Hepatocyte (in vitro differentiated cells): ENCODE results near the gene OSBPL3. TPM values are rescaled to one million over a fixed set of nuclear protein-coding genes. Genes with fewer than 3 reads are reported as not detected.

Experiments
- DNase-seq: peaks from one replicate; pipeline ENCODE4 v3.0.0-alpha.2; 2016; ENCODE audit warnings: low spot score
- H2AFZ ChIP-seq: fragments of 200-600 bp; sonication (generic); 2 replicates; pipeline ENCODE4 v1.6.0; 2016; ENCODE audit warnings: antibody characterized with exemption, mild to moderate bottlenecking
- H3K27ac ChIP-seq: fragments of 200-600 bp; sonication (generic); 2 replicates; pipeline ENCODE4 v1.5.1; 2016; ENCODE audit warnings: mild to moderate bottlenecking
- H3K27me3 ChIP-seq: fragments of 200-600 bp; sonication (generic); 2 replicates; pipeline ENCODE4 v1.6.1; 2016
- H3K36me3 ChIP-seq: fragments of 200-600 bp; sonication (generic); replicated peaks from 2 replicates; pipeline ENCODE4 v1.5.1; 2016; ENCODE audit warnings: low read depth; ENCODE audit not compliant: insufficient read depth
- H3K4me1 ChIP-seq: fragments of 200-600 bp; sonication (generic); 2 replicates; pipeline ENCODE4 v1.5.1; 2016; ENCODE audit warnings: mild to moderate bottlenecking, moderate library complexity; ENCODE audit not compliant: insufficient read depth
- H3K4me2 ChIP-seq: fragments of 200-600 bp; sonication (generic); 2 replicates; pipeline ENCODE4 v1.6.0; 2016
- H3K4me3 ChIP-seq: fragments of 200-600 bp; sonication (generic); 2 replicates; pipeline ENCODE4 v1.5.1; 2016; ENCODE audit warnings: mild to moderate bottlenecking
- H3K79me2 ChIP-seq: fragments of 200-600 bp; sonication (generic); 2 replicates; pipeline ENCODE4 v1.6.0; 2017; ENCODE audit warnings: mild to moderate bottlenecking
- H3K9me2 ChIP-seq: fragments of 200-600 bp; sonication (generic); replicated peaks from 2 replicates; pipeline ENCODE4 v1.6.0; 2017; ENCODE audit warnings: mild to moderate bottlenecking; ENCODE audit not compliant: insufficient read depth
- H3K9me3 ChIP-seq: fragments of 200-600 bp; sonication (generic); 2 replicates; pipeline ENCODE4 v1.5.1; 2016; ENCODE audit warnings: low read depth, mild to moderate bottlenecking
- H4K20me1 ChIP-seq: fragments of 200-600 bp; sonication (generic); 2 replicates; pipeline ENCODE4 v1.6.0; 2016; ENCODE audit warnings: mild to moderate bottlenecking; ENCODE audit not compliant: insufficient read depth, poor library complexity, severe bottlenecking
- EZH2 ChIP-seq: fragments of 200-600 bp; sonication (generic); IDR thresholded peaks from 2 replicates; pipeline ENCODE4 v1.6.1; 2016; ENCODE audit warnings: antibody characterized with exemption, mild to moderate bottlenecking, borderline replicate concordance
- EZH2phosphoT487 ChIP-seq: fragments of 200-600 bp; sonication (generic); IDR thresholded peaks from one replicate; pipeline ENCODE4 v1.6.1; 2018; ENCODE audit warnings: antibody characterized with exemption, mild to moderate bottlenecking, low read depth, moderate library complexity; ENCODE audit not compliant: unreplicated experiment, severe bottlenecking
- WGBS: methylation state at CpG from one replicate; pipeline ENCODE4 v1.1.6; 2016; ENCODE audit warnings: low lambda C conversion rate; ENCODE audit errors: missing lambda C conversion rate; 5-methylcytosine and 5-hydroxymethylcytosine counted together
- polyA plus RNA-seq: library from polyadenylated mRNA; unstranded; fragments of >200 nt; fragmentation: Nextera tagmentation; extraction: Ambion mirVana; gene quantifications from 2 replicates; pipeline ENCODE4 v1.2.1, GENCODE V29; 2016
- total RNA-seq: library from RNA; depleted of rRNA; stranded (reverse); fragments of >200 nt; gene quantifications from 2 replicates; pipeline ENCODE4 v1.2.3, GENCODE V29; 2014
- TF ChIP-seq, protein P1 (sequence below): fragments of 200-600 bp; sonication (generic); IDR thresholded peaks from 2 replicates; pipeline ENCODE4 v1.5.1; 2016; ENCODE audit warnings: antibody characterized with exemption, mild to moderate bottlenecking; ENCODE audit not compliant: poor library complexity

OSBPL3 gene
- total and polyA plus RNA-seq, 2 experiments from 2014 or later, result 11.4 to 18.0 TPM

DNA sequence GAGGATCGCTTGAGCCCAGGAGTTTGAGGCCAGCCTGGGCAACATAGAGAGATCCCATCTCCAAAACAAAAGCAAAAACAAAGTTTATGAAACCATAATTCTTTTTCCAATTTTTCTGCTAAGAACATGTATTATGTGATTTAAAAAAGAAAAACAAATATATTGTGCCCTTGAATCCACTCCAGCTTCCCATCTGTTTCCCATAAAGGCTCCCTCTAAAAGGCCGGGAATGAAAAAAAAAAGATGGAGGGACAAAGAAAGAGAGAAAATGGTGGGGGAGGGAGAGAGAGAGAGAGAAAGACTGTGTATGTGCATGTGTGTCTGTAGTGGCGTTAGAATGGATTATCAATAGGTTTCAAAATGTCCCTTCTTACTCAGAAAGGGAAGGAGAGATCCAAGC lies 202.2 kb downstream of the OSBPL3 start:
- no peak for DNase-seq
- Histone ChIP-seq H3K4me3 (no peak overlapping the region), H3K36me3 (no peaks in the 10 kb centered on the region), H3K79me2 (no peaks in the 10 kb centered on the region), H3K27ac (no peak overlapping the region), H3K27me3 (no peaks in the 10 kb centered on the region), H2AFZ (no peak overlapping the region), H3K9me3 (no peaks in the 10 kb centered on the region), H4K20me1 (no peaks in the 10 kb centered on the region), H3K4me2 (no peak overlapping the region), H3K9me2 (no peaks in the 10 kb centered on the region), H3K4me1 (no peaks in the 10 kb centered on the region)
- WGBS, result 78% methylated on average over 3 of the region's 3 CpGs
- TF ChIP-seq EZH2 (no peak), EZH2phosphoT487 (no peak)
- TF ChIP-seq, protein P1, sequence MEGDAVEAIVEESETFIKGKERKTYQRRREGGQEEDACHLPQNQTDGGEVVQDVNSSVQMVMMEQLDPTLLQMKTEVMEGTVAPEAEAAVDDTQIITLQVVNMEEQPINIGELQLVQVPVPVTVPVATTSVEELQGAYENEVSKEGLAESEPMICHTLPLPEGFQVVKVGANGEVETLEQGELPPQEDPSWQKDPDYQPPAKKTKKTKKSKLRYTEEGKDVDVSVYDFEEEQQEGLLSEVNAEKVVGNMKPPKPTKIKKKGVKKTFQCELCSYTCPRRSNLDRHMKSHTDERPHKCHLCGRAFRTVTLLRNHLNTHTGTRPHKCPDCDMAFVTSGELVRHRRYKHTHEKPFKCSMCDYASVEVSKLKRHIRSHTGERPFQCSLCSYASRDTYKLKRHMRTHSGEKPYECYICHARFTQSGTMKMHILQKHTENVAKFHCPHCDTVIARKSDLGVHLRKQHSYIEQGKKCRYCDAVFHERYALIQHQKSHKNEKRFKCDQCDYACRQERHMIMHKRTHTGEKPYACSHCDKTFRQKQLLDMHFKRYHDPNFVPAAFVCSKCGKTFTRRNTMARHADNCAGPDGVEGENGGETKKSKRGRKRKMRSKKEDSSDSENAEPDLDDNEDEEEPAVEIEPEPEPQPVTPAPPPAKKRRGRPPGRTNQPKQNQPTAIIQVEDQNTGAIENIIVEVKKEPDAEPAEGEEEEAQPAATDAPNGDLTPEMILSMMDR, result no peak

DNA sequence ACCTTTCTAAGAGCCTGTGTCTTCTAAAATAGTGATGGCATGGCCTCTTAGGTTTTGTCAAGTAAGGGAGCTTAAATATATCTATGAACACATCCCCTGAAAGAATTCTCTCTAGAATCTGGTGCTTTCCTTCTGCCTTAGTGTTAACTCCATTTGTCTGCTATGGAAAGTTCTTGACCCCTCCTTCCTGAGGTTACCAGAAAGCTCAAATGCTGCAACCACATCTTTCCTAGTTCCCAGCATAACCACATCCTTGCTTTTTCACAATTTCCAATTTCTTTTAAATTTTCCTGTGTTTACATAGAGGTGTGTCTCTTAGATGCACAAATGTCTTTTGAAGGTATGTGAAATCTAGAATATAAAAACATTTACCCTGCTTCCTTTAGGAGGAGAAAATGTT lies 206.3 kb downstream of the OSBPL3 start:
- TF ChIP-seq, protein P1, result no peak
- TF ChIP-seq EZH2phosphoT487 (no peak), EZH2 (no peak)
- Histone ChIP-seq H3K4me3 (no peak overlapping the region), H3K4me1 (no peaks in the 10 kb centered on the region), H3K27me3 (no peaks in the 10 kb centered on the region), H2AFZ (no peak overlapping the region), H3K4me2 (no peak overlapping the region), H3K9me2 (no peaks in the 10 kb centered on the region), H4K20me1 (no peaks in the 10 kb centered on the region), H3K9me3 (no peaks in the 10 kb centered on the region), H3K79me2 (no peaks in the 10 kb centered on the region), H3K27ac (no peak overlapping the region), H3K36me3 (no peaks in the 10 kb centered on the region)
- DNase-seq, result no peak

DNA sequence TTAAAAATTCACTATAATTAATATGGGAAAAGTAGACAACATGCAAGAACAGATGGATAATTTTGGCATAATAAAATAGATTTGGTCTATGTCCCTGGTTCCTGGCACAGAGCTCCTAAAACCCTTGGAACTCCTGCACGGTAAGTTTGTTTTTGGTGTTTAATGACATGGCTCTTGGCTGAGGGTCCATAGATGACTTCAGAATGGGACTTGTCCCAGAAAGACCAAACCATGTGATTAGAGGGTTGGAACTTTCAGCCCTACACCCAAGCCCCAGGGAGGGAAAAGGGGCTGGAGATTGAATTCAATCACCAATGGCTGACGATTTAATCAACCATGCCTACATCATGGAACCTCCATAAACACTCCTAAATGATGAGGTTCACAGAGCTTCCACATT lies 210.1 kb downstream of the OSBPL3 start:
- Histone ChIP-seq H3K4me3 (no peak overlapping the region), H3K4me2 (no peak overlapping the region), H3K9me3 (no peaks in the 10 kb centered on the region), H3K79me2 (no peaks in the 10 kb centered on the region), H3K9me2 (no peaks in the 10 kb centered on the region), H3K27ac (no peak overlapping the region), H4K20me1 (no peaks in the 10 kb centered on the region), H3K36me3 (no peaks in the 10 kb centered on the region), H3K4me1 (no peaks in the 10 kb centered on the region), H3K27me3 (no peaks in the 10 kb centered on the region), H2AFZ (no peak overlapping the region)
- DNase-seq, result no peak
- TF ChIP-seq EZH2 (no peak), EZH2phosphoT487 (no peak)
- TF ChIP-seq, protein P1, result no peak
- 92% methylated on average over 2 of the region's 2 CpGs for WGBS
